ENCODE results near the gene CHI3L1. TPM values are rescaled to one million over a fixed set of nuclear protein-coding genes. Genes with fewer than 3 reads are reported as not detected.
A peak's percentile ranks its signal among the peaks of the same experiment; 100 is the strongest.

CHI3L1 gene
- total and polyA plus RNA-seq, 10 of the 15 experiments (the other 5 are each of a cell fraction or from before 2014, with no cell fraction given) = 0.10 to 1.7 (median 0.39) TPM

- TF ChIP-seq ZNF622 (IDR thresholded peaks at IDR 0.05) (no peak), RUNX3 (IDR thresholded peaks at IDR 0.05; ENCODE audit: low read length) (no peak), MLLT1 (IDR thresholded peaks at IDR 0.05) (no peak), FOXM1 (IDR thresholded peaks at IDR 0.05; ENCODE audit: low read depth, low read length) (no peak)
Observed at GRCh38 chr1:203142124-203142523, 44.4 kb downstream of the CHI3L1 start (continued).

- intact Hi-C loops (cut with micrococcal nuclease; ENCODE audit: unreplicated experiment) = no loop called here
- ChIA-PET RAD21 (ENCODE audit: unreplicated experiment) (interaction anchor here (1.2 to 1.8 kb wide), 2 partner anchors 26 to 74 kb away, joined by 4 to 8 read pairs; no protein-coding TSS in a partner anchor), SMC1A (ENCODE audit: uncharacterized antibody, unreplicated experiment) (interaction anchor here (1.1 kb wide), 1 partner anchor 20 kb away, joined by 4 read pairs; no protein-coding TSS in a partner anchor), POLR2A (interaction anchor here (0.6 to 0.7 kb wide), 2 partner anchors 8 to 1637 kb away, joined by 5 to 7 read pairs; no protein-coding TSS in a partner anchor), CTCF (interaction anchor here (1.0 to 1.6 kb wide), 3 partner anchors 31 to 101 kb away, joined by 3 to 4 read pairs (median 3); no protein-coding TSS in a partner anchor)
- no peak for FAIRE-seq
- H2AFZ ChIP-seq (ENCODE audit: control insufficient read depth, low read depth, low read length) = no peak overlapping the region
- H3K4me1 ChIP-seq (ENCODE audit: control insufficient read depth, insufficient read depth, low read length) = no peaks in the 10 kb centered on the region
- peaks cover 2 to 10% of the 10 kb centered on the region in 2 experiments; a peak in 3 of 4 replicates for H3K27me3 ChIP-seq (replicated peaks in 1 of 2; ENCODE audit: control insufficient read depth in 2 of 2, insufficient read depth in 2 of 2, low read length in 1 of 2)
- ATAC-seq = peak; percentile 59
- no peak overlapping the region for H3K4me3 ChIP-seq
- 0% methylated on average over 5 of the region's 5 CpGs for WGBS (ENCODE audit: insufficient coverage, insufficient replicate concordance, low lambda C conversion rate, missing lambda C conversion rate)
- H4K20me1 ChIP-seq (ENCODE audit: control insufficient read depth, insufficient read depth) = no peaks in the 10 kb centered on the region
- in situ Hi-C loops (cut with MboI) = no loop called here
- H3K27ac ChIP-seq (ENCODE audit: control insufficient read depth, insufficient read depth) = no peak overlapping the region
- DNase-seq (ENCODE audit: low read depth, low spot score) = no peak
- no peaks in the 10 kb centered on the region for H3K36me3 ChIP-seq (ENCODE audit: control insufficient read depth in 2 of 2, insufficient read depth in 2 of 2, low read length in 1 of 2)
- no TSS peak for BruUV-seq (replicated peaks)
- no peaks in the 10 kb centered on the region for H3K9me3 ChIP-seq (replicated peaks; ENCODE audit: control insufficient read depth, insufficient read depth, low read length)
- H3K9ac ChIP-seq (ENCODE audit: control insufficient read depth, insufficient read depth, low read length) = no peak overlapping the region
- no peak overlapping the region for H3K4me2 ChIP-seq (ENCODE audit: control insufficient read depth, insufficient read depth)
- H3K79me2 ChIP-seq (ENCODE audit: control insufficient read depth, insufficient read depth, low read length) = no peaks in the 10 kb centered on the region
- no peak for TF ChIP-seq BCL3 (IDR thresholded peaks at IDR 0.05; ENCODE audit: borderline replicate concordance, insufficient read depth, low read depth, low read length, poor library complexity, severe bottlenecking)
- TF ChIP-seq REST (IDR thresholded peaks at IDR 0.05; ENCODE audit: low read depth, low read length) = no peak
- TF ChIP-seq WRNIP1 (IDR thresholded peaks at IDR 0.05; ENCODE audit: borderline replicate concordance, low read depth, low read length) = no peak
- TF ChIP-seq PKNOX1 (IDR thresholded peaks at IDR 0.05) = no peak
- TF ChIP-seq ZNF384 (IDR thresholded peaks at IDR 0.05; ENCODE audit: borderline replicate concordance, low read depth, low read length) = no peak
- TF ChIP-seq NRF1 (conservative IDR thresholded peaks at IDR 0.05; ENCODE audit: low read depth, low read length) = no peak
- TF ChIP-seq MTA3 (IDR thresholded peaks at IDR 0.05; ENCODE audit: borderline replicate concordance, low read length) = no peak
- no peak for TF ChIP-seq ATF3 (IDR thresholded peaks at IDR 0.05; ENCODE audit: borderline replicate concordance, extremely low read depth, low read depth, low read length)
Observed at GRCh38 chr1:203140743-203141520, 45.6 kb downstream of the CHI3L1 start.

Data from GM12878 (cell line).